ENCODE results near the gene KRT33B. TPM values are rescaled to one million over a fixed set of nuclear protein-coding genes. Genes with fewer than 3 reads are reported as not detected.

KRT33B gene
- total and polyA plus RNA-seq, 10 of the 15 experiments (the other 5 are each of a cell fraction or from before 2014, with no cell fraction given), result not detected

GRCh38 chr17:41406205-41406604 is 36.6 kb upstream of the KRT33B start:
- 0 out of 2 replicates have a peak, but pooled peaks cover 4% of the 10 kb centered on the region for H4K20me1 ChIP-seq (ENCODE audit: control insufficient read depth, insufficient read depth)
- in situ Hi-C loops (cut with MboI) (no loop called here), intact Hi-C loops (cut with micrococcal nuclease; ENCODE audit: unreplicated experiment) (no loop called here)
- H3K4me2 ChIP-seq (ENCODE audit: control insufficient read depth, insufficient read depth), result no peak overlapping the region
- no peaks in the 10 kb centered on the region for H3K36me3 ChIP-seq (ENCODE audit: control insufficient read depth in 2 of 2, insufficient read depth in 2 of 2, low read length in 1 of 2)
- H3K79me2 ChIP-seq (ENCODE audit: control insufficient read depth, insufficient read depth, low read length), result no peaks in the 10 kb centered on the region
- ATAC-seq (no peak), DNase-seq (ENCODE audit: low read depth, low spot score) (no peak), FAIRE-seq (no peak)
- ChIA-PET POLR2A (no interaction called here), SMC1A (ENCODE audit: uncharacterized antibody, unreplicated experiment) (no interaction called here), RAD21 (ENCODE audit: unreplicated experiment) (no interaction called here), CTCF (interaction anchor here (0.9 kb wide), 1 partner anchor 14 kb away, joined by 3 read pairs; no protein-coding TSS in a partner anchor)
- TF ChIP-seq IKZF2 (IDR thresholded peaks at IDR 0.05), result no peak
- TF ChIP-seq RAD51 (IDR thresholded peaks at IDR 0.05), result no peak
- 9% methylated on average over 5 of the region's 5 CpGs for WGBS (ENCODE audit: insufficient coverage, insufficient replicate concordance, low lambda C conversion rate, missing lambda C conversion rate)
- no peak overlapping the region for H2AFZ ChIP-seq (ENCODE audit: control insufficient read depth, low read depth, low read length)
- H3K4me1 ChIP-seq (ENCODE audit: control insufficient read depth, insufficient read depth, low read length), result no peaks in the 10 kb centered on the region
- H3K27ac ChIP-seq (ENCODE audit: control insufficient read depth, insufficient read depth), result no peak overlapping the region
- H3K9ac ChIP-seq (ENCODE audit: control insufficient read depth, insufficient read depth, low read length), result no peak overlapping the region
- H3K27me3 ChIP-seq (replicated peaks in 1 of 2; ENCODE audit: control insufficient read depth in 2 of 2, insufficient read depth in 2 of 2, low read length in 1 of 2), result 0 out of 4 replicates have a peak, but pooled peaks cover 0 to 2% of the 10 kb centered on the region in 2 experiments
- H3K9me3 ChIP-seq (replicated peaks; ENCODE audit: control insufficient read depth, insufficient read depth, low read length), result no peaks in the 10 kb centered on the region; the same call in 2 of the 3 replicates
- no peak overlapping the region for H3K4me3 ChIP-seq
- BruUV-seq (replicated peaks), result no TSS peak

- SMC1A ChIA-PET (ENCODE audit: uncharacterized antibody, unreplicated experiment), result interaction anchor here (0.9 to 1.1 kb wide), 3 partner anchors 13 to 788 kb away, joined by 3 read pairs; no protein-coding TSS in a partner anchor
- intact Hi-C loops (cut with micrococcal nuclease; ENCODE audit: unreplicated experiment), result no loop called here
- CTCF ChIA-PET, result interaction anchor here (0.7 to 1.8 kb wide), 3 partner anchors 10 to 13 kb away, joined by 3 to 6 read pairs (median 3); no protein-coding TSS in a partner anchor
These were observed 34.5 kb upstream of the KRT33B start for GRCh38 chr17:41404024-41404671.

More at GRCh38 chr17:41404024-41404671, 34.5 kb upstream of the KRT33B start:
- Histone ChIP-seq H3K9ac (ENCODE audit: control insufficient read depth, insufficient read depth, low read length) (no peak overlapping the region), H3K4me3 (no peak overlapping the region), H3K27ac (ENCODE audit: control insufficient read depth, insufficient read depth) (no peak overlapping the region), H3K36me3 (ENCODE audit: control insufficient read depth in 2 of 2, insufficient read depth in 2 of 2, low read length in 1 of 2) (no peaks in the 10 kb centered on the region), H3K27me3 (replicated peaks in 1 of 2; ENCODE audit: control insufficient read depth in 2 of 2, insufficient read depth in 2 of 2, low read length in 1 of 2) (0 out of 4 replicates have a peak, but pooled peaks cover 0 to 3% of the 10 kb centered on the region in 2 experiments), H3K4me1 (ENCODE audit: control insufficient read depth, insufficient read depth, low read length) (no peaks in the 10 kb centered on the region), H2AFZ (ENCODE audit: control insufficient read depth, low read depth, low read length) (no peak overlapping the region), H3K4me2 (ENCODE audit: control insufficient read depth, insufficient read depth) (no peak overlapping the region), H4K20me1 (ENCODE audit: control insufficient read depth, insufficient read depth) (0 out of 2 replicates have a peak, but pooled peaks cover 4% of the 10 kb centered on the region), H3K79me2 (ENCODE audit: control insufficient read depth, insufficient read depth, low read length) (no peaks in the 10 kb centered on the region), H3K9me3 (replicated peaks; ENCODE audit: control insufficient read depth, insufficient read depth, low read length) (no peaks in the 10 kb centered on the region; the same call in 2 of the 3 replicates)
- ChIA-PET RAD21 (ENCODE audit: unreplicated experiment) (no interaction called here), POLR2A (no interaction called here)
- no TSS peak for BruUV-seq (replicated peaks)
- peak in 1 of 2 experiments; percentile 34; a peak in 1 of 4 replicates for TF ChIP-seq SRF (IDR thresholded peaks at IDR 0.05; ENCODE audit: low read depth in 2 of 2, low read length in 2 of 2)
- TF ChIP-seq SREBF1 (IDR thresholded peaks at IDR 0.05; ENCODE audit: low read length), result no peak
- peak; percentile 34; the same call in 1 of the 2 replicates for TF ChIP-seq NR2F1 (conservative IDR thresholded peaks at IDR 0.05)
- TF ChIP-seq RUNX3 (IDR thresholded peaks at IDR 0.05; ENCODE audit: low read length), result peak; percentile 18; the same call in 1 of the 2 replicates
- TF ChIP-seq MTA2 (IDR thresholded peaks at IDR 0.05; ENCODE audit: low read depth), result 0 out of 2 replicates have a peak, but pooled peaks have one; percentile 18
- no peak for TF ChIP-seq BCL11A (IDR thresholded peaks at IDR 0.05; ENCODE audit: low read depth, low read length)
- TF ChIP-seq SUZ12 (IDR thresholded peaks at IDR 0.05; ENCODE audit: unreplicated experiment), result no peak
- ATAC-seq, result peak; percentile 38
- in situ Hi-C loops (cut with MboI), result no loop called here
- FAIRE-seq, result no peak
- WGBS (ENCODE audit: insufficient coverage, insufficient replicate concordance, low lambda C conversion rate, missing lambda C conversion rate), result 6% methylated on average over 7 of the region's 7 CpGs
- no peak for DNase-seq (ENCODE audit: low read depth, low spot score)

All from GM12878 (cell line).